HEK293 (cell line): Measurements from ENCODE around the gene ARG1.

Source experiments
- BCL6B ChIP-seq: fragments of 450-650 bp; formaldehyde crosslinking; IDR thresholded peaks from 2 replicates; pipeline ENCODE4 v1.5.1; 2017; ENCODE audit warnings: missing biosample characterization, missing genetic modification characterization
- FEZF1 ChIP-seq: fragments of 450-650 bp; formaldehyde crosslinking; IDR thresholded peaks from 2 replicates; pipeline ENCODE4 v1.5.1; 2016; ENCODE audit warnings: missing biosample characterization, missing genetic modification characterization
- GLI2 ChIP-seq: fragments of 450-650 bp; formaldehyde crosslinking; IDR thresholded peaks from 2 replicates; pipeline ENCODE4; 2017; ENCODE audit warnings: missing biosample characterization, missing genetic modification characterization, low read depth, borderline replicate concordance
- GLIS1 ChIP-seq: fragments of 450-650 bp; formaldehyde crosslinking; IDR thresholded peaks from 2 replicates; pipeline ENCODE4 v1.5.1; 2016; ENCODE audit warnings: missing biosample characterization, missing genetic modification characterization
- MYNN ChIP-seq: fragments of 450-650 bp; formaldehyde crosslinking; IDR thresholded peaks from 2 replicates; pipeline ENCODE4 v1.5.1; 2016; ENCODE audit warnings: missing biosample characterization, missing genetic modification characterization, borderline replicate concordance
- PATZ1 ChIP-seq: fragments of 450-650 bp; formaldehyde crosslinking; IDR thresholded peaks from 2 replicates; pipeline ENCODE4 v1.5.1; 2016; ENCODE audit warnings: missing biosample characterization, missing genetic modification characterization
- SCRT1 ChIP-seq: fragments of 450-650 bp; formaldehyde crosslinking; IDR thresholded peaks from 2 replicates; pipeline ENCODE4 v1.5.1; 2016; ENCODE audit warnings: missing biosample characterization, missing genetic modification characterization, borderline replicate concordance
- ZBTB49 ChIP-seq: fragments of 450-650 bp; formaldehyde crosslinking; IDR thresholded peaks from 2 replicates; pipeline ENCODE4 v1.5.1; 2016; ENCODE audit warnings: missing biosample characterization, missing genetic modification characterization, low read depth
- ZBTB8A ChIP-seq: fragments of 450-650 bp; formaldehyde crosslinking; IDR thresholded peaks from 2 replicates; pipeline ENCODE4 v1.5.1; 2016; ENCODE audit warnings: missing biosample characterization, missing genetic modification characterization
- ZIC2 ChIP-seq: fragments of 450-650 bp; formaldehyde crosslinking; IDR thresholded peaks from 2 replicates; pipeline ENCODE4 v1.5.1; 2016; ENCODE audit warnings: missing biosample characterization, missing genetic modification characterization
- ZNF121 ChIP-seq: fragments of 450-650 bp; formaldehyde crosslinking; IDR thresholded peaks from 2 replicates; pipeline ENCODE4 v1.5.1; 2016; ENCODE audit warnings: missing biosample characterization, missing genetic modification characterization
- ZNF155 ChIP-seq: fragments of 450-650 bp; formaldehyde crosslinking; IDR thresholded peaks from 2 replicates; pipeline ENCODE4 v1.5.1; 2016; ENCODE audit warnings: missing biosample characterization, missing genetic modification characterization
- ZNF175 ChIP-seq: fragments of 450-650 bp; formaldehyde crosslinking; IDR thresholded peaks from 2 replicates; pipeline ENCODE4 v1.5.1; 2016; ENCODE audit warnings: missing biosample characterization, missing genetic modification characterization
- ZNF214 ChIP-seq: fragments of 450-650 bp; formaldehyde crosslinking; IDR thresholded peaks from 2 replicates; pipeline ENCODE4 v1.5.1; 2017; ENCODE audit warnings: missing biosample characterization, mild to moderate bottlenecking, missing genetic modification characterization, borderline replicate concordance
- ZNF221 ChIP-seq: fragments of 450-650 bp; formaldehyde crosslinking; IDR thresholded peaks from 2 replicates; pipeline ENCODE4 v1.5.1; 2017; ENCODE audit warnings: missing biosample characterization, missing genetic modification characterization, borderline replicate concordance
- ZNF23 ChIP-seq: fragments of 450-650 bp; formaldehyde crosslinking; IDR thresholded peaks from 2 replicates; pipeline ENCODE4 v1.5.1; 2016; ENCODE audit warnings: missing biosample characterization, missing genetic modification characterization, borderline replicate concordance
- ZNF239 ChIP-seq: fragments of 450-650 bp; formaldehyde crosslinking; IDR thresholded peaks from 2 replicates; pipeline ENCODE4 v1.5.1; 2016; ENCODE audit warnings: missing biosample characterization, missing genetic modification characterization
- ZNF335 ChIP-seq: fragments of 450-650 bp; formaldehyde crosslinking; conservative IDR thresholded peaks from 2 replicates; pipeline ENCODE4 v1.5.1; 2016; ENCODE audit warnings: missing biosample characterization, missing genetic modification characterization
- ZNF350 ChIP-seq: fragments of 450-650 bp; formaldehyde crosslinking; IDR thresholded peaks from 2 replicates; pipeline ENCODE4 v1.5.0; 2017; ENCODE audit warnings: missing biosample characterization, mild to moderate bottlenecking, missing genetic modification characterization
- ZNF398 ChIP-seq: fragments of 450-650 bp; formaldehyde crosslinking; IDR thresholded peaks from 2 replicates; pipeline ENCODE4 v1.5.1; 2017; ENCODE audit warnings: missing biosample characterization, missing genetic modification characterization
- ZNF449 ChIP-seq: fragments of 450-650 bp; formaldehyde crosslinking; IDR thresholded peaks from 2 replicates; pipeline ENCODE4 v1.5.1; 2017; ENCODE audit warnings: missing biosample characterization, mild to moderate bottlenecking, missing genetic modification characterization, moderate library complexity
- ZNF473 ChIP-seq: fragments of 450-650 bp; formaldehyde crosslinking; IDR thresholded peaks from 2 replicates; pipeline ENCODE4 v1.5.1; 2017; ENCODE audit warnings: missing biosample characterization, missing genetic modification characterization
- ZNF513 ChIP-seq: fragments of 450-650 bp; IDR thresholded peaks from 2 replicates; pipeline ENCODE4 v1.5.1; 2018; ENCODE audit warnings: missing biosample characterization, missing genetic modification characterization
- ZNF514 ChIP-seq: fragments of 450-650 bp; formaldehyde crosslinking; IDR thresholded peaks from 2 replicates; pipeline ENCODE4 v1.5.1; 2016; ENCODE audit warnings: missing biosample characterization, missing genetic modification characterization
- ZNF571 ChIP-seq: fragments of 450-650 bp; formaldehyde crosslinking; IDR thresholded peaks from 2 replicates; pipeline ENCODE4 v1.5.0; 2017; ENCODE audit warnings: missing biosample characterization, missing genetic modification characterization
- ZNF585B ChIP-seq: fragments of 450-650 bp; formaldehyde crosslinking; IDR thresholded peaks from 2 replicates; pipeline ENCODE4 v1.5.1; 2016; ENCODE audit warnings: missing biosample characterization, missing genetic modification characterization
- ZNF701 ChIP-seq: fragments of 450-650 bp; formaldehyde crosslinking; IDR thresholded peaks from 2 replicates; pipeline ENCODE4 v1.5.1; 2016; ENCODE audit warnings: missing biosample characterization, missing genetic modification characterization
- ZNF830 ChIP-seq: fragments of 450-650 bp; IDR thresholded peaks from 2 replicates; pipeline ENCODE4 v1.5.0; 2018; ENCODE audit warnings: missing biosample characterization, missing genetic modification characterization, low read depth, mild to moderate bottlenecking, moderate library complexity

ARG1 gene

GRCh38 chr6:131627724-131628682 is 55.0 kb downstream of the ARG1 start, which contains the start of gene MED23 (continued):
- TF ChIP-seq ZNF513 (tag by site-specific recombination) = peak; percentile 49; the same call in 1 of the 2 replicates
- TF ChIP-seq ZNF221 (tag by site-specific recombination) = peak; percentile 93; the same call in 1 of the 2 replicates
- peak; percentile 67 for TF ChIP-seq SCRT1
- peak; percentile 89 for TF ChIP-seq ZNF350 (tag by site-specific recombination)
- TF ChIP-seq FEZF1 (tag by site-specific recombination) = no peak
- peak; percentile 66; the same call in 1 of the 2 replicates for TF ChIP-seq ZNF701 (tag by site-specific recombination)
- TF ChIP-seq ZNF514 (tag by site-specific recombination) = no peak
- TF ChIP-seq ZNF335 (tag by site-specific recombination) = peak; percentile 84
- peak; percentile 85 for TF ChIP-seq ZBTB8A
- TF ChIP-seq ZNF239 = peak; percentile 79
- TF ChIP-seq ZNF175 (tag by site-specific recombination) = no peak
- TF ChIP-seq ZNF214 (tag by site-specific recombination) = no peak
- TF ChIP-seq ZNF571 (tag by site-specific recombination) = no peak
- no peak for TF ChIP-seq ZNF155
- no peak for TF ChIP-seq ZNF585B (tag by site-specific recombination)
- TF ChIP-seq ZNF830 (tag by site-specific recombination) = no peak
- peak; percentile 59 for TF ChIP-seq ZNF398
- no peak for TF ChIP-seq BCL6B (tag by site-specific recombination)
- TF ChIP-seq ZNF449 (tag by site-specific recombination) = peak; percentile 87
- TF ChIP-seq GLIS1 (tag by site-specific recombination) = peak; percentile 40; the same call in 1 of the 2 replicates
- peak; percentile 42; the same call in 1 of the 2 replicates for TF ChIP-seq ZIC2 (tag by site-specific recombination)
- TF ChIP-seq PATZ1 = peak; percentile 89
- TF ChIP-seq ZNF121 (tag by site-specific recombination) = peak; percentile 72; the same call in 1 of the 2 replicates
- peak; percentile 83 for TF ChIP-seq MYNN (tag by site-specific recombination)
- TF ChIP-seq ZNF473 = no peak
- TF ChIP-seq ZBTB49 (tag by site-specific recombination) = no peak
- no peak; the same call in 1 of the 2 replicates for TF ChIP-seq GLI2 (tag by site-specific recombination)
- no peak for TF ChIP-seq ZNF23 (tag by site-specific recombination)
